Loucy (cell line): ENCODE measurements around the gene KCNH1.

Experiments used
- H2AFZ ChIP-seq: fragments of 200-600 bp; sonication (generic); 2 replicates; pipeline ENCODE4 v1.6.0; 2016; ENCODE audit warnings: antibody characterized with exemption, mild to moderate bottlenecking, low read length, moderate library complexity
- H3F3A ChIP-seq: fragments of 200-600 bp; 2 replicates; pipeline ENCODE4 v1.6.0; 2016; ENCODE audit warnings: antibody characterized with exemption, low read depth, mild to moderate bottlenecking
- H3K27me3 ChIP-seq: fragments of 200-600 bp; sonication (generic); 2 replicates; pipeline ENCODE4 v1.6.1; 2014; ENCODE audit warnings: low read length, mild to moderate bottlenecking; ENCODE audit not compliant: insufficient read depth, poor library complexity, severe bottlenecking
- H3K36me3 ChIP-seq: fragments of 200-600 bp; sonication (generic); 2 replicates; pipeline ENCODE4 v1.6.1; 2016; ENCODE audit warnings: low read length; ENCODE audit not compliant: insufficient read depth
- H3K4me1 ChIP-seq: fragments of 200-600 bp; sonication (generic); 2 replicates; pipeline ENCODE4 v1.5.1; 2014; ENCODE audit warnings: low read length, mild to moderate bottlenecking; ENCODE audit not compliant: insufficient read depth, poor library complexity, severe bottlenecking
- H3K4me2 ChIP-seq: fragments of 200-600 bp; sonication (generic); 2 replicates; pipeline ENCODE4 v1.6.0; 2014; ENCODE audit warnings: antibody characterized with exemption, low read length, low read depth, mild to moderate bottlenecking; ENCODE audit not compliant: poor library complexity, severe bottlenecking
- H3K4me3 ChIP-seq: fragments of 200-600 bp; sonication (generic); 2 replicates; pipeline ENCODE4 v1.5.1; 2014; ENCODE audit warnings: low read length, mild to moderate bottlenecking, mixed read lengths; ENCODE audit not compliant: poor library complexity, severe bottlenecking
- H3K79me2 ChIP-seq: fragments of 200-600 bp; sonication (generic); 2 replicates; pipeline ENCODE4 v1.6.1; 2014; ENCODE audit warnings: low read length; ENCODE audit not compliant: insufficient read depth
- H3K9ac ChIP-seq: fragments of 200-600 bp; sonication (generic); 2 replicates; pipeline ENCODE4 v1.6.0; 2014; ENCODE audit warnings: mild to moderate bottlenecking, low read depth, low read length, moderate library complexity; ENCODE audit not compliant: poor library complexity, severe bottlenecking
- H3K9me2 ChIP-seq: fragments of 200-600 bp; sonication (generic); replicated peaks from 2 replicates; pipeline ENCODE4 v1.6.1; 2016; ENCODE audit warnings: low read depth, low read length, mixed read lengths
- H3K9me3 ChIP-seq: fragments of 200-600 bp; sonication (generic); 2 replicates; pipeline ENCODE4 v1.6.1; 2014; ENCODE audit warnings: mild to moderate bottlenecking, antibody characterized with exemption, low read length, low read depth; ENCODE audit not compliant: insufficient read depth
- H4K20me1 ChIP-seq: fragments of 200-600 bp; sonication (generic); 2 replicates; pipeline ENCODE4 v1.6.0; 2014; ENCODE audit warnings: antibody characterized with exemption, low read length, mild to moderate bottlenecking; ENCODE audit not compliant: insufficient read depth, poor library complexity, severe bottlenecking
- EZH2phosphoT487 ChIP-seq: fragments of 200-600 bp; IDR thresholded peaks from 2 replicates; pipeline ENCODE4 v1.6.1; 2018; ENCODE audit warnings: antibody characterized with exemption, mild to moderate bottlenecking, moderate library complexity, borderline replicate concordance
- TF ChIP-seq, protein P1 (sequence below): fragments of 200-600 bp; sonication (generic); conservative IDR thresholded peaks from 2 replicates; pipeline ENCODE4 v1.5.1; 2014; ENCODE audit warnings: mild to moderate bottlenecking, antibody characterized with exemption, low read length

The KCNH1 gene

DNA sequence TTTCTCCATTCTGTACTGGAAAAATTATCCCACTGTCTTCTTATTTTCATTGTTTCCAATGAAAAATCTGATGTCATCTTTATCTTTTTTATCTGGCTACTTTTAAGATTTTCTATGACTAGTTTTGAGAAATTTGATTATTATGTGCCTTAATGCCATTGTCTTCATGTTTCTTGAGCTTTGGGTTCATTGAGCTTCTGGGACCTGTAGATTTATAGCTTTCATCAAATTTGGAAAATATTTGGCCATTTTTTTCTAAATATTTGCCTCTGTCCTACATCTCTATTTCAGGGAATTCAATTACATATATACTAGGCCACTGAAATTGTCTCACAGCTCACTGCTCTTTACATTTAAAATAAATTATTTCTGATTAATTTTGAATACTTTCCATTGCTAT is 38.7 kb upstream of the KCNH1 start:
- Histone ChIP-seq H3K9me3 (peaks cover 23% of the 10 kb centered on the region; the same call in 1 of the 2 replicates), H3K4me2 (no peak overlapping the region), H3K9ac (no peak overlapping the region), H3K4me3 (no peak overlapping the region), H3K4me1 (no peaks in the 10 kb centered on the region), H3K27me3 (no peaks in the 10 kb centered on the region), H3F3A (no peaks in the 10 kb centered on the region), H3K36me3 (no peaks in the 10 kb centered on the region), H3K9me2 (no peaks in the 10 kb centered on the region), H2AFZ (no peak overlapping the region), H4K20me1 (no peaks in the 10 kb centered on the region), H3K79me2 (no peaks in the 10 kb centered on the region)
- TF ChIP-seq, protein P1, sequence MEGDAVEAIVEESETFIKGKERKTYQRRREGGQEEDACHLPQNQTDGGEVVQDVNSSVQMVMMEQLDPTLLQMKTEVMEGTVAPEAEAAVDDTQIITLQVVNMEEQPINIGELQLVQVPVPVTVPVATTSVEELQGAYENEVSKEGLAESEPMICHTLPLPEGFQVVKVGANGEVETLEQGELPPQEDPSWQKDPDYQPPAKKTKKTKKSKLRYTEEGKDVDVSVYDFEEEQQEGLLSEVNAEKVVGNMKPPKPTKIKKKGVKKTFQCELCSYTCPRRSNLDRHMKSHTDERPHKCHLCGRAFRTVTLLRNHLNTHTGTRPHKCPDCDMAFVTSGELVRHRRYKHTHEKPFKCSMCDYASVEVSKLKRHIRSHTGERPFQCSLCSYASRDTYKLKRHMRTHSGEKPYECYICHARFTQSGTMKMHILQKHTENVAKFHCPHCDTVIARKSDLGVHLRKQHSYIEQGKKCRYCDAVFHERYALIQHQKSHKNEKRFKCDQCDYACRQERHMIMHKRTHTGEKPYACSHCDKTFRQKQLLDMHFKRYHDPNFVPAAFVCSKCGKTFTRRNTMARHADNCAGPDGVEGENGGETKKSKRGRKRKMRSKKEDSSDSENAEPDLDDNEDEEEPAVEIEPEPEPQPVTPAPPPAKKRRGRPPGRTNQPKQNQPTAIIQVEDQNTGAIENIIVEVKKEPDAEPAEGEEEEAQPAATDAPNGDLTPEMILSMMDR: no peak
- no peak for TF ChIP-seq EZH2phosphoT487

GRCh38 chr1:211169353-211169752 is 35.4 kb upstream of the KCNH1 start:
- H3K27me3 ChIP-seq: no peaks in the 10 kb centered on the region
- no peak overlapping the region for H3K9ac ChIP-seq
- H4K20me1 ChIP-seq: no peaks in the 10 kb centered on the region
- TF ChIP-seq, protein P1: no peak
- TF ChIP-seq EZH2phosphoT487: no peak
- H3K4me3 ChIP-seq: no peak overlapping the region
- peaks cover 23% of the 10 kb centered on the region; the same call in 1 of the 2 replicates for H3K9me3 ChIP-seq
- no peaks in the 10 kb centered on the region for H3K36me3 ChIP-seq
- no peak overlapping the region for H2AFZ ChIP-seq
- H3K4me2 ChIP-seq: no peak overlapping the region
- H3K9me2 ChIP-seq: no peaks in the 10 kb centered on the region
- no peaks in the 10 kb centered on the region for H3K4me1 ChIP-seq
- no peaks in the 10 kb centered on the region for H3F3A ChIP-seq
- H3K79me2 ChIP-seq: no peaks in the 10 kb centered on the region

GRCh38 chr1:211158866-211159265 is 24.9 kb upstream of the KCNH1 start:
- Histone ChIP-seq H3F3A (no peaks in the 10 kb centered on the region), H2AFZ (no peak overlapping the region), H3K9ac (no peak overlapping the region), H3K36me3 (no peaks in the 10 kb centered on the region), H3K9me2 (no peaks in the 10 kb centered on the region), H3K9me3 (no peaks in the 10 kb centered on the region; the same call in 1 of the 2 replicates), H3K4me2 (no peak overlapping the region), H3K27me3 (no peaks in the 10 kb centered on the region), H3K4me3 (no peak overlapping the region), H3K79me2 (no peaks in the 10 kb centered on the region), H3K4me1 (no peaks in the 10 kb centered on the region), H4K20me1 (no peaks in the 10 kb centered on the region)
- TF ChIP-seq EZH2phosphoT487: no peak
- TF ChIP-seq, protein P1: no peak
